HG02884 (cell line): ENCODE results near the gene HSD17B11.
"Not testable (repeated sequence)": the region's sequence is repeated elsewhere in the genome, so short reads cannot be mapped to it uniquely, and the experiment has no call there.

ENCODE experiments used
- ATAC-seq: cut with Tn5 transposase; IDR thresholded peaks from one replicate; pipeline ENCODE4 v1.9.1; 2021; ENCODE audit warnings: mild to moderate bottlenecking, moderate library complexity; ENCODE audit not compliant: unreplicated experiment

HSD17B11 gene, protein sequence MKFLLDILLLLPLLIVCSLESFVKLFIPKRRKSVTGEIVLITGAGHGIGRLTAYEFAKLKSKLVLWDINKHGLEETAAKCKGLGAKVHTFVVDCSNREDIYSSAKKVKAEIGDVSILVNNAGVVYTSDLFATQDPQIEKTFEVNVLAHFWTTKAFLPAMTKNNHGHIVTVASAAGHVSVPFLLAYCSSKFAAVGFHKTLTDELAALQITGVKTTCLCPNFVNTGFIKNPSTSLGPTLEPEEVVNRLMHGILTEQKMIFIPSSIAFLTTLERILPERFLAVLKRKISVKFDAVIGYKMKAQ

GRCh38 chr4:87390891-87391575, at the start of gene HSD17B11:
Gene HSD17B11, minus strand, starts transcription at chr4:87391188. Its CDS starts 118 bp downstream, at chr4:87391070.
- peak; percentile 98 for ATAC-seq

GRCh38 chr4:87433342-87433741, 42.4 kb upstream of the HSD17B11 start:
- ATAC-seq: no peak

DNA sequence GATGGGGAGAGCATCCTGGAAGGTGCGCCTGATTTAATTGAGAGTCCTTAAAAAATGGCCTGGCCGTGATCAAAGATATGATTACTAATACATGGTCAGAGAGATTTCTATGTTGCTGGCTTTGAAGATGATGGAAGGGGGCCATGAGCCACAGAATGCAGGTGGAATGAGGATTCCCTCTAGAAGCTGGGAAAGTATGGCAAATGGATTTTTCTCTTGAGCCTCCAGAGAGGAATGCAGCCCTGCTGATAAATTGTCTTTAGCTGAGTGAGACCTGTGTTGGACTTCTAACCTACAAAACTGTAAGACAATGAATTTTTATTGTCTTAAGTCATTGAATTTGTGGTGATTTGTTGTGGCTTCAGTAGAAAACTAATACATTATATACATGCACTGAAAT, 39.0 kb upstream of the HSD17B11 start:
- no peak for ATAC-seq

- ATAC-seq: no peak
Observed at GRCh38 chr4:87428979-87429378, 38.0 kb upstream of the HSD17B11 start.

GRCh38 chr4:87427518-87427868, 36.5 kb upstream of the HSD17B11 start:
- no peak for ATAC-seq

- ATAC-seq: no peak
Observed at GRCh38 chr4:87426865-87427517, 36.0 kb upstream of the HSD17B11 start.

DNA sequence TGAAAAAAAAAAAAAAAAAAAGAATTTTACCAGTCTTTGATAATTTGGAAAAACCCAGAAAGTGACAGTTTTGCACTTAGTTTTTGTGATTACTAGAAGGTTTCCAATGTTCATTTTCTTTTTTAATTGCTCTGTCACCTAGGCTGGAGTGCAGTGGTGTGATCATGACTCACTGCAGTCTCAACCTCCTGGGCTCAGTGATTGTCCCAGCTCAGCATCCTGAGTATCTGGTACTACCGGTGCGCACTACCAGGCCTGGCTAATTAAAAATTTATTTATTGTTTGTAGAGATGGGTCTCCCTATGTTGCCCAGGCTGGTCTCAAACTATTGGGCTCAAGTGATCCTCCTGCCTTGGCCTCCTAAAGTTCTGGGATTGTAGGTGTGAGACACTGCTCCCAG, 34.7 kb upstream of the HSD17B11 start:
- no peak for ATAC-seq

GRCh38 chr4:87424099-87424543, 33.1 kb upstream of the HSD17B11 start:
- not testable (repeated sequence) for ATAC-seq

- ATAC-seq: no peak
Observed at GRCh38 chr4:87423317-87424098, 32.5 kb upstream of the HSD17B11 start.

- ATAC-seq: peak; percentile 82
Observed at GRCh38 chr4:87422104-87423052, 31.4 kb upstream of the HSD17B11 start, which contains the start of gene NUDT9. Gene NUDT9, plus strand, starts transcription at chr4:87422573. Its CDS starts 333 bp downstream, at chr4:87422906.

DNA sequence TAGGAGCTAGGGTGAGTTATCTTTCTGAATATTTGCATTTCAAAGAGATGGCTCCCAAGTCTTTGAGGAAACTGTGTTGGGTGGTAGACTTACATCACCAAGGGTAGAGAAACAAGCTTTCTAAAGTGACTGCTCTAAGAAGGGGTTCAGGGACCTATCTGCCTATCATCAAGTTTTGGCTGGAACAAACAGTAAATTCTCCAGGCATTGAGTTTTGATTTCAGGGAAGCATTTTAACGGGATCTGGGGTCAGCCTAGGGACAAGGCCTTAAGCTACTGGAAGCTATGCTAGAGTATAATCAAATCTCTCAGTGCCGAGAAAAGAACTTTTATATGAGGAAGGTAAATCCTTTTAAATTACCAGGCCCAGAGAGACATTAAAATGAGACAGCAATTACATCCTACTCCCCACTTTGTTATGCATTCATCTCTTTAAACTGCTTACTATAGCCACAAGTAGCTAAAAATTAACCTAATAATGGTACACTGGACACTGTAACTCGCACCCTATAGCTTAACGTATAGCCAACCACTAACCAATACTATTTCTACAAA, 29.4 kb upstream of the HSD17B11 start:
- no peak for ATAC-seq

DNA sequence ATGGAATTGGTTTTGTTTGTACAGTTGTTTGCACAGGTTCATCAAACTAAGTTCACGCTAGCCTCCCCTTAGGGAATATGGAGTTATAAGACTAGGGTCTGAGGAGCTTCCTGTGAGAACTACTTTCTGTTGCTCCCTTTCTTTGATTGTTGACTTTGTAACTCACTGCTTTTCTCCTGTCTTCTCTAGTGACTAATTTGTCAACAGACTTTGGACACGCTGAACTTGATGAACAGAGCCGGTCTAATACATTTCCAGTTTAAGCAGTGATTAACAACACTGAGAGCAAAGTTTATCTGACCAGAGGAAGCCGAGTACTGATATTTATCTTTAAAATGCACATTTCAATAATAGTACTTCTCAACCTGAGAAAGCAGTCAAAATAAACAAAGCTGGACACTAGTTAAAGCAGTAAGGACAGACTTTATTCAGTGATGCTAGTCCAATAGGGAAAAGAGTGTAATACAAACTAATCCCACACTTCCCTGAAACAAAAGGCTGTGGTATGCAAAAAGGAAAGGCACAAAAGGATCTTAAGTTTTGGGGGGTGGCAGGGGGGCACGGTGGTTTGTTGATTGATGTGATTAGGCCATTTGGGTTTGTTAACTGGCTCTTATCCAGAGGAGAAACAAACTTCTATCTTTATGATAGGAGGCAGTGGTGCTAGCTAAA, 28.7 kb upstream of the HSD17B11 start:
- ATAC-seq: no peak

- ATAC-seq: not testable (repeated sequence)
Observed at GRCh38 chr4:87418410-87418809, 27.4 kb upstream of the HSD17B11 start.

GRCh38 chr4:87416965-87417364, 26.0 kb upstream of the HSD17B11 start:
- ATAC-seq: no peak

DNA sequence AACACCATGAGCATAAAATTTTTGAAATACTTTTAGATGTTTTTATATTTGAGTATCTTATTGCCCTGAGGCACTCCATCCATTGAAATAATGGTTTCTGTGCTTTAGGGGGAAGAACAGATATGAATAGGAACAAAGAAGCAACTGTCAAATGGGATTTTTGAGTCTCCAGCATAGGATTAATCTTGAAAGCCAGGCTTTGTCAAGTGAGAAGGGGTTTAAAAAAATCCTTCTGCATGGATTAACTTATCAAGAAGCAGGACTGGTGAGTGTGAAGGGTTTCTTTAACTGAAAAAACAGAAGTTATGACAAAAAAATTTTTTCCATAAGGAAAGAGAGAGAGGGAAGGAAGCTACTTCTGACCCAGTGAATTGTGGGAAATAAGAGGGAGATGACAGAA, 23.8 kb upstream of the HSD17B11 start:
- no peak for ATAC-seq

GRCh38 chr4:87410679-87411078, 19.7 kb upstream of the HSD17B11 start:
- no peak for ATAC-seq

- ATAC-seq: no peak
Observed at GRCh38 chr4:87410157-87410556, 19.2 kb upstream of the HSD17B11 start.

GRCh38 chr4:87409420-87409939, 18.5 kb upstream of the HSD17B11 start:
- ATAC-seq: no peak

DNA sequence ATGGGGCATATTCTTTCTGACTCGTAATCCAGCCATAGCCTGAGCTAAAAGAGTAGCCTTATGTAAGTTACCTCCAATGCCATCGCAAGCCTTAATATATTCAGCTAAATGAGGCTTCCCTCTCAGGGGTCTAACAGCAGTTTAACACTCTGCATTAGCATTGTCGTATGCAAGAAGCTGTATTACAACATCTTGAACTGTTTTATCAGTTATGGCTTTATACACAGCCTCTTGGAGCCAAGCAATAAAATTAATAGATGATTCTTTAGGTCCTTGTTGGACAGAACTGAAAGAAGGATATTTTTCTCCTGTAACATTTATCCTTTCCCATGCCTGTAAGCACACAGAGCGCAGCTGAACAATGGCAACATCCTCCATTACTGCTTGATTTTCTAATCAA, 15.9 kb upstream of the HSD17B11 start:
- ATAC-seq: not testable (repeated sequence)
